Measurements from ENCODE around the gene KIF18B.

GRCh38 chr17:44977065-44977464 lies 29.5 kb upstream of the KIF18B start:
- TF ChIP-seq, protein P1, sequence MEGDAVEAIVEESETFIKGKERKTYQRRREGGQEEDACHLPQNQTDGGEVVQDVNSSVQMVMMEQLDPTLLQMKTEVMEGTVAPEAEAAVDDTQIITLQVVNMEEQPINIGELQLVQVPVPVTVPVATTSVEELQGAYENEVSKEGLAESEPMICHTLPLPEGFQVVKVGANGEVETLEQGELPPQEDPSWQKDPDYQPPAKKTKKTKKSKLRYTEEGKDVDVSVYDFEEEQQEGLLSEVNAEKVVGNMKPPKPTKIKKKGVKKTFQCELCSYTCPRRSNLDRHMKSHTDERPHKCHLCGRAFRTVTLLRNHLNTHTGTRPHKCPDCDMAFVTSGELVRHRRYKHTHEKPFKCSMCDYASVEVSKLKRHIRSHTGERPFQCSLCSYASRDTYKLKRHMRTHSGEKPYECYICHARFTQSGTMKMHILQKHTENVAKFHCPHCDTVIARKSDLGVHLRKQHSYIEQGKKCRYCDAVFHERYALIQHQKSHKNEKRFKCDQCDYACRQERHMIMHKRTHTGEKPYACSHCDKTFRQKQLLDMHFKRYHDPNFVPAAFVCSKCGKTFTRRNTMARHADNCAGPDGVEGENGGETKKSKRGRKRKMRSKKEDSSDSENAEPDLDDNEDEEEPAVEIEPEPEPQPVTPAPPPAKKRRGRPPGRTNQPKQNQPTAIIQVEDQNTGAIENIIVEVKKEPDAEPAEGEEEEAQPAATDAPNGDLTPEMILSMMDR (IDR thresholded peaks at IDR 0.05), result no peak
- TF ChIP-seq POLR2A (IDR thresholded peaks at IDR 0.05) (no peak), EP300 (IDR thresholded peaks at IDR 0.05) (no peak)

All from sigmoid colon (tissue), 4 donors.